SK-N-MC (cell line): ENCODE results near the gene EPX.

Experiments
- DNase-seq: peaks from one replicate; pipeline ENCODE4 v3.0.0-alpha.2; 2011; ENCODE audit warnings: low read depth, low spot score
- H3K27ac ChIP-seq: fragments of 200-600 bp; sonication (generic); 2 replicates; pipeline ENCODE4 v1.5.1; 2016; ENCODE audit warnings: mixed run types
- H3K36me3 ChIP-seq: fragments of 200-600 bp; sonication (generic); 2 replicates; pipeline ENCODE4 v1.6.1; 2017; ENCODE audit warnings: antibody characterized with exemption, low read length, mixed read lengths; ENCODE audit not compliant: insufficient read depth
- H3K4me3 ChIP-seq: fragments of 200-600 bp; sonication (generic); 2 replicates; pipeline ENCODE4 v1.5.1; 2016
- H3K9ac ChIP-seq: fragments of 200-600 bp; sonication (generic); 2 replicates; pipeline ENCODE4 v1.8.0; 2017; ENCODE audit warnings: mixed run types, mixed read lengths; ENCODE audit not compliant: insufficient read length
- H3K9me3 ChIP-seq: fragments of 200-600 bp; sonication (generic); 2 replicates; pipeline ENCODE4 v1.6.1; 2017; ENCODE audit warnings: low read depth, mild to moderate bottlenecking, antibody characterized with exemption, low read length, moderate library complexity, mixed read lengths
- EZH2 ChIP-seq: fragments of 200-600 bp; sonication (generic); IDR thresholded peaks from one replicate; pipeline ENCODE4 v1.6.1; 2017; ENCODE audit warnings: antibody characterized with exemption
- FOXP2 ChIP-seq: optimal IDR thresholded peaks from 2 replicates; pipeline ENCODE3; 2011; ENCODE audit warnings: mild to moderate bottlenecking, moderate library complexity; ENCODE audit not compliant: insufficient read depth; ENCODE audit errors: extremely low read length, control extremely low read depth
- POLR2AphosphoS5 ChIP-seq: IDR thresholded peaks from 2 replicates; pipeline ENCODE4 v1.6.1; 2012; ENCODE audit warnings: mild to moderate bottlenecking, low read depth, low read length, borderline replicate concordance

The EPX gene

GRCh38 chr17:58176200-58176599 lies 16.3 kb upstream of the EPX start:
- Histone ChIP-seq H3K4me3 (no peak overlapping the region), H3K9me3 (no peaks in the 10 kb centered on the region), H3K9ac (no peak overlapping the region), H3K27ac (no peak overlapping the region), H3K36me3 (no peaks in the 10 kb centered on the region)
- no peak for DNase-seq
- TF ChIP-seq FOXP2 (no peak), POLR2AphosphoS5 (no peak), EZH2 (no peak)

GRCh38 chr17:58181796-58182195 lies 10.7 kb upstream of the EPX start:
- DNase-seq: no peak
- no peaks in the 10 kb centered on the region for H3K36me3 ChIP-seq
- no peak overlapping the region for H3K27ac ChIP-seq
- no peak overlapping the region for H3K9ac ChIP-seq
- no peak for TF ChIP-seq EZH2
- H3K4me3 ChIP-seq: no peak overlapping the region
- H3K9me3 ChIP-seq: no peaks in the 10 kb centered on the region

GRCh38 chr17:58183514-58183913 lies 9.0 kb upstream of the EPX start:
- H3K27ac ChIP-seq: no peak overlapping the region
- no peak overlapping the region for H3K9ac ChIP-seq
- H3K9me3 ChIP-seq: no peaks in the 10 kb centered on the region
- TF ChIP-seq EZH2: no peak
- no peak for TF ChIP-seq FOXP2
- TF ChIP-seq POLR2AphosphoS5: no peak
- no peaks in the 10 kb centered on the region for H3K36me3 ChIP-seq
- no peak overlapping the region for H3K4me3 ChIP-seq
- DNase-seq: no peak

- H3K9ac ChIP-seq: no peak overlapping the region
- DNase-seq: no peak
- TF ChIP-seq EZH2: no peak
- TF ChIP-seq POLR2AphosphoS5: no peak
- no peak for TF ChIP-seq FOXP2
- no peak overlapping the region for H3K4me3 ChIP-seq
- no peak overlapping the region for H3K27ac ChIP-seq
- no peaks in the 10 kb centered on the region for H3K9me3 ChIP-seq
- H3K36me3 ChIP-seq: no peaks in the 10 kb centered on the region
These were observed 8.1 kb upstream of the EPX start for GRCh38 chr17:58184308-58184985.

GRCh38 chr17:58184986-58185761 lies 7.4 kb upstream of the EPX start:
- TF ChIP-seq FOXP2: no peak
- no peak for TF ChIP-seq EZH2
- TF ChIP-seq POLR2AphosphoS5: no peak
- no peak overlapping the region for H3K27ac ChIP-seq
- DNase-seq: no peak
- H3K36me3 ChIP-seq: no peaks in the 10 kb centered on the region
- no peaks in the 10 kb centered on the region for H3K9me3 ChIP-seq
- H3K9ac ChIP-seq: no peak overlapping the region
- H3K4me3 ChIP-seq: no peak overlapping the region

GRCh38 chr17:58186591-58186990 lies 5.9 kb upstream of the EPX start:
- Histone ChIP-seq H3K9me3 (no peaks in the 10 kb centered on the region), H3K9ac (no peak overlapping the region), H3K27ac (no peak overlapping the region), H3K4me3 (no peak overlapping the region), H3K36me3 (no peaks in the 10 kb centered on the region)
- DNase-seq: no peak
- no peak for TF ChIP-seq FOXP2
- TF ChIP-seq POLR2AphosphoS5: no peak
- TF ChIP-seq EZH2: no peak

GRCh38 chr17:58187063-58187462 lies 5.5 kb upstream of the EPX start:
- Histone ChIP-seq H3K9ac (no peak overlapping the region), H3K9me3 (no peaks in the 10 kb centered on the region), H3K27ac (no peak overlapping the region), H3K36me3 (no peaks in the 10 kb centered on the region), H3K4me3 (no peak overlapping the region)
- no peak for TF ChIP-seq EZH2
- no peak for TF ChIP-seq FOXP2
- TF ChIP-seq POLR2AphosphoS5: no peak
- DNase-seq: no peak

- no peak overlapping the region for H3K4me3 ChIP-seq
- no peak overlapping the region for H3K27ac ChIP-seq
- TF ChIP-seq POLR2AphosphoS5: no peak
- TF ChIP-seq EZH2: no peak
- no peaks in the 10 kb centered on the region for H3K36me3 ChIP-seq
- DNase-seq: no peak
- H3K9me3 ChIP-seq: no peaks in the 10 kb centered on the region
- H3K9ac ChIP-seq: no peak overlapping the region
These were observed 4.9 kb upstream of the EPX start for GRCh38 chr17:58187675-58188074.
